ENCODE measurements around the gene HRH3.

Gene HRH3

GRCh38 chr20:62224113-62224855 lies 4.2 kb upstream of the HRH3 start:
- Histone ChIP-seq H3K9ac (ENCODE audit: low read depth, low read length) (no peak overlapping the region), H3K36me3 (ENCODE audit: insufficient read depth, low read length) (no peaks in the 10 kb centered on the region), H3K9me3 (ENCODE audit: insufficient read depth, low read length, severe bottlenecking) (no peaks in the 10 kb centered on the region), H3K4me3 (ENCODE audit: low read depth in 1 of 2, low read length in 2 of 2) (no peak overlapping the region), H3K79me2 (ENCODE audit: insufficient read depth, low read length) (no peaks in the 10 kb centered on the region), H3K27ac (ENCODE audit: low read length) (no peak overlapping the region), H4K20me1 (ENCODE audit: insufficient read depth, low read length) (peaks cover 58% of the 10 kb centered on the region), H3K27me3 (ENCODE audit: insufficient read depth, low read length, poor library complexity) (peaks cover 9% of the 10 kb centered on the region), H2AFZ (ENCODE audit: low read depth, low read length) (no peak overlapping the region), H3K4me2 (ENCODE audit: insufficient read depth, low read length) (no peak overlapping the region), H3K4me1 (ENCODE audit: insufficient read depth, low read length) (peaks cover 6% of the 10 kb centered on the region)
- ATAC-seq (ENCODE audit: insufficient read depth, low read depth), result no peak
- DNase-seq, result no peak
- TF ChIP-seq EZH2 (IDR thresholded peaks at IDR 0.05; ENCODE audit: borderline replicate concordance, low read depth, low read length, severe bottlenecking) (no peak), CTCF (IDR thresholded peaks at IDR 0.05; ENCODE audit: borderline replicate concordance, extremely low read depth, low read length, poor library complexity, severe bottlenecking) (no peak)

GRCh38 chr20:62223571-62223970 lies 3.5 kb upstream of the HRH3 start:
- no peaks in the 10 kb centered on the region for H3K79me2 ChIP-seq (ENCODE audit: insufficient read depth, low read length)
- DNase-seq, result no peak
- H3K4me1 ChIP-seq (ENCODE audit: insufficient read depth, low read length), result peaks cover 6% of the 10 kb centered on the region
- no peak overlapping the region for H2AFZ ChIP-seq (ENCODE audit: low read depth, low read length)
- H3K27me3 ChIP-seq (ENCODE audit: insufficient read depth, low read length, poor library complexity), result peaks cover 9% of the 10 kb centered on the region
- no peaks in the 10 kb centered on the region for H3K9me3 ChIP-seq (ENCODE audit: insufficient read depth, low read length, severe bottlenecking)
- no peak overlapping the region for H3K9ac ChIP-seq (ENCODE audit: low read depth, low read length)
- TF ChIP-seq CTCF (IDR thresholded peaks at IDR 0.05; ENCODE audit: borderline replicate concordance, extremely low read depth, low read length, poor library complexity, severe bottlenecking), result no peak
- no peak for TF ChIP-seq EZH2 (IDR thresholded peaks at IDR 0.05; ENCODE audit: borderline replicate concordance, low read depth, low read length, severe bottlenecking)
- ATAC-seq (ENCODE audit: insufficient read depth, low read depth), result no peak
- no peak overlapping the region for H3K4me3 ChIP-seq (ENCODE audit: low read depth in 1 of 2, low read length in 2 of 2)
- H3K36me3 ChIP-seq (ENCODE audit: insufficient read depth, low read length), result no peaks in the 10 kb centered on the region
- H3K4me2 ChIP-seq (ENCODE audit: insufficient read depth, low read length), result no peak overlapping the region
- H4K20me1 ChIP-seq (ENCODE audit: insufficient read depth, low read length), result peaks cover 56% of the 10 kb centered on the region
- no peak overlapping the region for H3K27ac ChIP-seq (ENCODE audit: low read length)

- ATAC-seq (ENCODE audit: insufficient read depth, low read depth), result no peak
- Histone ChIP-seq H3K4me3 (ENCODE audit: low read depth in 1 of 2, low read length in 2 of 2) (no peak overlapping the region), H3K79me2 (ENCODE audit: insufficient read depth, low read length) (no peaks in the 10 kb centered on the region), H3K27ac (ENCODE audit: low read length) (no peak overlapping the region), H2AFZ (ENCODE audit: low read depth, low read length) (no peak overlapping the region), H3K36me3 (ENCODE audit: insufficient read depth, low read length) (no peaks in the 10 kb centered on the region), H3K4me2 (ENCODE audit: insufficient read depth, low read length) (no peak overlapping the region), H3K4me1 (ENCODE audit: insufficient read depth, low read length) (peaks cover 6% of the 10 kb centered on the region), H3K27me3 (ENCODE audit: insufficient read depth, low read length, poor library complexity) (peaks cover 9% of the 10 kb centered on the region), H4K20me1 (ENCODE audit: insufficient read depth, low read length) (peaks cover 62% of the 10 kb centered on the region), H3K9ac (ENCODE audit: low read depth, low read length) (no peak overlapping the region), H3K9me3 (ENCODE audit: insufficient read depth, low read length, severe bottlenecking) (no peaks in the 10 kb centered on the region)
- DNase-seq, result no peak
- TF ChIP-seq CTCF (IDR thresholded peaks at IDR 0.05; ENCODE audit: borderline replicate concordance, extremely low read depth, low read length, poor library complexity, severe bottlenecking) (no peak), EZH2 (IDR thresholded peaks at IDR 0.05; ENCODE audit: borderline replicate concordance, low read depth, low read length, severe bottlenecking) (no peak)
Observed at GRCh38 chr20:62222972-62223371, 2.9 kb upstream of the HRH3 start.
